Bronchial epithelial cell (primary cell): ENCODE results near the gene TFIP11. TPM values are rescaled to one million over a fixed set of nuclear protein-coding genes. Genes with fewer than 3 reads are reported as not detected.
"Not testable (repeated sequence)": the region's sequence is repeated elsewhere in the genome, so short reads cannot be mapped to it uniquely, and the experiment has no call there.

Source experiments
- DNase-seq: peaks from one replicate; pipeline ENCODE4 v3.0.0-alpha.2; 2010; ENCODE audit warnings: low read depth
- FAIRE-seq: peaks from 2 replicates; lab custom pipeline; 2011; peaks lifted over from hg19 to GRCh38; lab: Jason Lieb, UNC
- H3K27me3 ChIP-seq: 2 replicates; pipeline ENCODE4 v1.5.1; 2011; ENCODE audit warnings: low read length; ENCODE audit not compliant: control insufficient read depth, insufficient read depth
- H3K36me3 ChIP-seq: 2 replicates; pipeline ENCODE4 v1.5.1; 2011; ENCODE audit warnings: low read length; ENCODE audit not compliant: control insufficient read depth, insufficient read depth
- H3K4me3 ChIP-seq: 2 replicates; pipeline ENCODE4 v1.5.1; 2011; ENCODE audit warnings: mild to moderate bottlenecking, low read depth, low read length, control low read depth
- total RNA-seq: library from RNA; depleted of rRNA; stranded (reverse); fragments of >200 nt; gene quantifications from 2 replicates; pipeline ENCODE4 v1.2.1, GENCODE V29; 2014
- TF ChIP-seq, protein P1 (sequence below): IDR thresholded peaks from 2 replicates; pipeline ENCODE4 v1.5.1; 2011; ENCODE audit warnings: mild to moderate bottlenecking, moderate library complexity, low read length, control low read depth, inconsistent platforms; ENCODE audit not compliant: insufficient read depth, severe bottlenecking

TFIP11 gene
- total RNA-seq, 1 donor from 2014 or later, result 36.9 TPM

DNA sequence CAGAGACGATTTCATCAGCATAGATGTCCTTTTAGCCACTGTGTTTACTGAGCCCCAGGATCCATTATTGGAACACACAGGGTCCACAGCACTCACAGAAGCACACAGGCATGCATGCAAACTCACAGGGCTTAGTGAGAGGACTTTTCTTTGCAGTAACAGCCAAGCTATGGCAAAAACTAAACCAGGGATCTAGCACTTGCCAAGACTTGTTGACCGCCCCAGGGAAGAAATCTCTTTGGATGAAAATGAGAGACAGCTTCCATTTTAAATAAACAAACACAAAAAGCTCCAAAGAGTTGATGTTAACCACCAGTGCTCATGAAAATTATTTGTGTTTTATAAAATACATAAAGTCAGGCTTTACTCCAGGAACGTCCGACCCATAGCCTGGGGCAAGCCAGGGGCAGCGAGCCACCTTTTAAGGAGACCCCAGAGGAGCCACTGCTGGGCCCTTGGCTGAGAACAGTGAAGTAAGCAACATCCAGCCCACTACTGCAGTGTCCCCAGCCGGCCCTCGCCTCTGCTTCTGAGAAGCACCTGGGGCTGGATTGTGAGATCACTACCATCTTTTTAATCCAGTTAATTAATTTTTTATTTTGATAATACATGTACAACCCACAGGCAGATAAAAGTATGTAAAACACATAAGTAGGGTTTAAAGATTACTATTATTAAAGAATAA is 22.0 kb upstream of the TFIP11 start:
- Histone ChIP-seq H3K4me3 (no peak overlapping the region), H3K36me3 (peaks cover 10% of the 10 kb centered on the region), H3K27me3 (no peaks in the 10 kb centered on the region)
- no peak for FAIRE-seq
- DNase-seq, result peak; percentile 46
- TF ChIP-seq, protein P1, sequence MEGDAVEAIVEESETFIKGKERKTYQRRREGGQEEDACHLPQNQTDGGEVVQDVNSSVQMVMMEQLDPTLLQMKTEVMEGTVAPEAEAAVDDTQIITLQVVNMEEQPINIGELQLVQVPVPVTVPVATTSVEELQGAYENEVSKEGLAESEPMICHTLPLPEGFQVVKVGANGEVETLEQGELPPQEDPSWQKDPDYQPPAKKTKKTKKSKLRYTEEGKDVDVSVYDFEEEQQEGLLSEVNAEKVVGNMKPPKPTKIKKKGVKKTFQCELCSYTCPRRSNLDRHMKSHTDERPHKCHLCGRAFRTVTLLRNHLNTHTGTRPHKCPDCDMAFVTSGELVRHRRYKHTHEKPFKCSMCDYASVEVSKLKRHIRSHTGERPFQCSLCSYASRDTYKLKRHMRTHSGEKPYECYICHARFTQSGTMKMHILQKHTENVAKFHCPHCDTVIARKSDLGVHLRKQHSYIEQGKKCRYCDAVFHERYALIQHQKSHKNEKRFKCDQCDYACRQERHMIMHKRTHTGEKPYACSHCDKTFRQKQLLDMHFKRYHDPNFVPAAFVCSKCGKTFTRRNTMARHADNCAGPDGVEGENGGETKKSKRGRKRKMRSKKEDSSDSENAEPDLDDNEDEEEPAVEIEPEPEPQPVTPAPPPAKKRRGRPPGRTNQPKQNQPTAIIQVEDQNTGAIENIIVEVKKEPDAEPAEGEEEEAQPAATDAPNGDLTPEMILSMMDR, result no peak

DNA sequence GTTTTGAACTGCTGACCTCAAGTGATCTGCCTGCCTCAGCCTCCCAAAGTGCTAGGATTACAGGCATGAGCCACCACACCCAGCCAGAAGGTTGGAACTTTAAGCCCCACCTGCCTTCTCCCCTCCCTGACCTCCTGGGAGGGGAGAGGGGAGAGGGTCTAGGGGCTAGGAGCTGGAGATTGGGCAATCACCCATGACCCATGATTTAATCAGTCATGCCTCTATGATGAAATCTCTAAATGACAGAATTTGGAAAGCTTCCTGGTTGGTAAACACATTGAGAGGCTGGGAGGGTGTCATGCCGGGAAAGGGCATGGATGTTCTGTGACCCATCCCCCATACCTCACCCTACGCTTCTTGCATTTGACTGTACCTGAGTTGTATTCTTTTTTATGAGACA is 17.1 kb upstream of the TFIP11 start:
- FAIRE-seq (peak; percentile 93), DNase-seq (peak; percentile 79)
- H3K36me3 ChIP-seq, result peaks cover 11% of the 10 kb centered on the region

DNA sequence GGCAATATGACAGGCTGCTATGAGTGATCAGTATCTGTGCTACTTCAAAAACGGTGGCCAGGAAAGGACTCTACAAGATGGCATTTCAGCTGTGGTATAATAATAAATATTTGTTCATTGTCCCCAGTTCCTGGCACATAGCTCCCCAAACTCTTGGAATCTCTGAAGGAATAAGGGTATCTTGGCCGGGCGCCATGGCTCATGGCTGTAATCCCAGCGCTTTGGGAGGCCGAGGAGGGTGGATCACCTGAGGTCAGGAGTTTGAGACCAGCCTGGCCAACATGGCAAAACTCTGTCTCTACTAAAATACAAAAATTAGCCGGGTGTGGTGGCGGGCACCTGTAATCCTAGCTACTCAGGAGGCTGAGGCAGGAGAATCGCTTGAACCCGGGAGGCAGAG is 16.2 kb upstream of the TFIP11 start:
- not testable (repeated sequence) for H3K27me3 ChIP-seq, DNase-seq, FAIRE-seq, H3K4me3 ChIP-seq
- peaks cover 11% of the 10 kb centered on the region for H3K36me3 ChIP-seq

More for the DNA sequence above, 17.1 kb upstream of the TFIP11 start:
- no peaks in the 10 kb centered on the region for H3K27me3 ChIP-seq
- no peak overlapping the region for H3K4me3 ChIP-seq
- TF ChIP-seq, protein P1, result no peak

DNA sequence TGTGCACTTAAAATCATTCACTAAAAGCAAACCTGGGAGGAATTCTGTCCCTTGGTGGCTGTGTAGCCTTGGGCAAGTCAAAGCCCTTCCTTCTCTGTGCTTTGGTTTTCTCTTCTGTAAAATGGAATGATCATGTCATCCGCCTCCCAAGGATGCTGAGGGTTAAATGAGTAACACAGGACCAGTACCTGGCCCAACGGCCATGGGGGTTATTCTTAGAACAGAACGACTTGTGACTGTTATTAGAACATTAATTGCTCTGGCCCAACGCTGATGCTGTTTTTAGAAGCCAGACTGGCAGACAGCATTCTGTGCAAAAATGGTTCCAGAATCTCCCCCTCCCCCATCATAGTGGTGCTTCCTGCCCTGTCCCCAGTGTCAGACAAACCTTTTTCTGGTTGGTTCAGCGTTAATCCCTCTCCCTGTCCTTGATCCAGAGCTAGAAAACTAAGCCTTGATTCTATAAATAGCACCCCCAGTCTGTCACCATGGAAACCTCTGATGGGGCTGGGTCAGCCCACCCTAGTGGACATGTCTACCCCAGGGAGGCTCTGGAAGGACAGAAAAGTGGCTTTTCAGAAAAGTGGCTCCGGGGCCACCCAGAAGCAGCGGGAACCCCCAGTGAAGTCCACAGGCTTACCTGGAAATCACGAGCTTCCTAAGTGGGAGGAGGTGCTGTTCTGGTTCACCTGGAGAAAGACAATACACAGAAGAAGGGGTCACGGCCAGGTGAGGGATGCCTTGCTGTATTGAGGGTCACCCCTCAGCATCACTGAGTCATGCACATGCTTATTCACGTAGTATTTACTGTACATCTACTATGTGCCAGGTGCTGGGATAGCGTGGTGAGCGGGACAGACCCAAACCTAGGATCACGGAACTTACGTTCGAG is 15.5 kb upstream of the TFIP11 start:
- Histone ChIP-seq H3K4me3 (no peak overlapping the region), H3K36me3 (peaks cover 11% of the 10 kb centered on the region), H3K27me3 (no peaks in the 10 kb centered on the region)
- FAIRE-seq, result no peak
- TF ChIP-seq, protein P1, result no peak
- no peak for DNase-seq

DNA sequence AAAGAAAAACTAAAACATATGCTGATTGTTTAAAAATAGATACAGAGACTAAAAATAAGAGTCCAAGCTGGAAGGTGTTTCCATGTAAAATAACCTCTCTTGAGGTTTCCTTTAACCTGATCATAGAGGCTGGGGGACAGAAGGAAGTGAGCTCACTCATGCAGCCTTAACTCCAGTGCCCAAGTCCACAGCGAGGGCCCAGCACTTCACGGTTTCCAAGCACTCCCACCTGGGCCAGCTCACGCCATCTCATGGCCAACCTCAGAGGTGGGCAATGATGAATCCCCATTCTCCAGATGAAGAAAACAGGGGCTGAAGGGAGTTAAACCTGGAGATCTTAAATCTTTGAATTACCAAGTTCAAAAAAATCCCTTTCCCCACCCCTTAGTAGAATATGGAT is 14.9 kb upstream of the TFIP11 start:
- Histone ChIP-seq H3K27me3 (no peaks in the 10 kb centered on the region), H3K36me3 (peaks cover 11% of the 10 kb centered on the region), H3K4me3 (no peak overlapping the region)
- FAIRE-seq (no peak), DNase-seq (no peak)
- TF ChIP-seq, protein P1, result no peak

DNA sequence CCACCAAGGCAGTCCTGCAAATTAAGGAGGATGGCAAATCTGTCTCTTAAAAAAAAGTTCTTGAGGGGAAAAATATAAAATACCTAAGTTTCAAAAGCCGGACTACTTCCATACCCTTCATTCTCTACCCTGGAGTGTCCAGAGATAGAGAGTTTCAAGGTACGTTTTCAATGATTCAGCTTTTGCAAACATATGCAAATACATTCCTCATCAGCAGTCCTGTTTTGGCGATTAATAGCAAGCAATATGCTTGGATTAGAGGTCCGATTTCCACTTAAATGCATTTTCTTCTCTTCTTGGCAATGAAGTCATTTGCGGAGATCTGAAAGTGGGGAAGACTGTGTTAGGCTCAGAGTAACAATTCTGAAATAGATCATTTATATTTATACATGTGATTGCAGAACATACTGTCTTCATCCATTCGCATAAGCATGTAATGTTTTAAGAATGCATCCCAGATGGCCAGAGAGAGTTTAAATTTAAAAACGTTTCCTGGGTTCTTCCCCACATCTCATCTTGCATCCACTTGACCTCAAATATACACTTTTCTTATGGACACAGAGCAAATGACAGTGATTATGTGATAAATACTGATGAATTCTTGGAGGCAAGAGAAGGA is 13.8 kb upstream of the TFIP11 start:
- no peak for DNase-seq
- H3K27me3 ChIP-seq, result no peaks in the 10 kb centered on the region
- no peak overlapping the region for H3K4me3 ChIP-seq
- TF ChIP-seq, protein P1, result no peak
- H3K36me3 ChIP-seq, result peaks cover 7% of the 10 kb centered on the region
- no peak for FAIRE-seq
